Spleen (tissue), 11 donors: ENCODE data around the gene COL5A1. TPM values are rescaled to one million over a fixed set of nuclear protein-coding genes. Genes with fewer than 3 reads are reported as not detected.

Experiments
- DNase-seq: peaks from one replicate; pipeline ENCODE4 v3.0.0-alpha.2; 2020
- H3K27ac ChIP-seq, 8 donors: fragments of 200-600 bp; sonication (generic) in 7 of 8; 1 replicate in 4 of 8; 2 replicates in 4 of 8; pipeline versions ENCODE4 v1.5.0 to v1.8.0; 2016 to 2021; ENCODE audit warnings: inconsistent platforms in 4 of 8, mild to moderate bottlenecking in 4 of 8, moderate library complexity in 1 of 8
- H3K27me3 ChIP-seq, 7 donors: fragments of 200-600 bp; sonication (generic) in 6 of 7; replicated peaks in 1 of 7; 1 replicate in 4 of 7; 2 replicates in 3 of 7; pipeline versions ENCODE4 v1.5.0 to v1.8.0; 2016 to 2021; ENCODE audit warnings: inconsistent platforms in 3 of 7, mild to moderate bottlenecking in 1 of 7
- H3K36me3 ChIP-seq, 6 donors: fragments of 200-600 bp; sonication (generic) in 5 of 6; 1 replicate in 4 of 6; 2 replicates in 2 of 6; pipeline versions ENCODE4 v1.5.0 to v1.8.0; 2016 to 2021; ENCODE audit warnings: inconsistent platforms in 2 of 6
- H3K4me1 ChIP-seq, 6 donors: fragments of 200-600 bp; sonication (generic) in 5 of 6; 1 replicate in 3 of 6; 2 replicates in 3 of 6; pipeline versions ENCODE4 v1.5.0 to v1.8.0; 2016 to 2021; ENCODE audit warnings: inconsistent platforms in 3 of 6
- H3K4me3 ChIP-seq, 8 donors: fragments of 200-600 bp; sonication (generic) in 7 of 8; 1 replicate in 4 of 8; 2 replicates in 4 of 8; pipeline versions ENCODE4 v1.5.0 to v1.8.0; 2016 to 2021; ENCODE audit warnings: inconsistent platforms in 4 of 8, mild to moderate bottlenecking in 4 of 8, moderate library complexity in 2 of 8
- H3K9me3 ChIP-seq, 8 donors: fragments of 200-600 bp; sonication (generic) in 7 of 8; 1 replicate in 4 of 8; 2 replicates in 4 of 8; pipeline versions ENCODE4 v1.5.0 to v1.8.0; 2016 to 2021; ENCODE audit warnings: inconsistent platforms in 4 of 8
- POLR2A ChIP-seq, 3 donors: fragments of 450-650 bp; IDR thresholded peaks; one replicate each; pipeline ENCODE4 v1.5.1; 2017; ENCODE audit warnings: antibody characterized with exemption in 3 of 3, mild to moderate bottlenecking in 1 of 3
- POLR2AphosphoS5 ChIP-seq, 3 donors: sonication (generic); formaldehyde crosslinking; IDR thresholded peaks; one replicate each; pipeline ENCODE4 v1.5.1; 2017; ENCODE audit warnings: antibody characterized with exemption in 3 of 3
- WGBS, 5 donors: extraction: QIAGEN DNeasy Blood & Tissue Kit in 3 of 5; methylation state at CpG; one replicate each; pipeline versions ENCODE4 v1.1.5 to v1.1.7; 2013 to 2018; 5-methylcytosine and 5-hydroxymethylcytosine counted together
- intact Hi-C: fragments of 100-400 bp; cut with DNase I; formaldehyde crosslinking; loops from one replicate; pipeline ENCODE4 v1.15.0; 2023; ENCODE audit warnings: low total_unique reads
- polyA plus RNA-seq, 3 donors: library from polyadenylated mRNA; stranded (reverse); fragments of 200-250 nt; gene quantifications; one replicate each; pipeline ENCODE4 v1.2.1, GENCODE V29; 2013
- total RNA-seq, 7 donors: library from RNA; depleted of rRNA in 3 of 7; stranded (reverse); fragments of >200 nt in 3 of 7; fragmentation: NEBNext Ultra II Directional in 4 of 7; extraction: Animal tissue kit (Norgen Biotek cat#: 25700) in 4 of 7; gene quantifications; one replicate each; pipeline versions ENCODE4 v1.1.0 to v1.2.1, GENCODE V29; 2016 to 2021
- TF ChIP-seq, protein P1 (sequence below), 11 experiments: fragments of 200-600 bp in 7 of 11; fragments of 450-650 bp in 4 of 11; sonication (generic) in 4 of 11; IDR thresholded peaks in 8 of 11; conservative IDR thresholded peaks in 3 of 11; 1 replicate in 7 of 11; 2 replicates in 4 of 11; pipeline versions ENCODE4 v1.4.0 to v1.8.0; 2016 to 2021; ENCODE audit warnings: antibody characterized with exemption in 11 of 11, inconsistent platforms in 4 of 11, mild to moderate bottlenecking in 1 of 11
- donor health status: healthy with polysubstance abuse.
- donor health status: DM: no; HTN: no; CAD: no; lungs with moderate emphysema.
- donor health status: DM: no; HTN: no; CAD: no.
- donor health status: Bipolar disorder and iron deficiency.
- donor health status: healthy.
- donor health status: DM: no; HTN: no; CAD: no.
- donor health status: DM: yes; HTN: yes; CAD: no.

COL5A1 gene
- total and polyA plus RNA-seq, 10 donors, result 2.6 to 50.6 (median 23.7) TPM

DNA sequence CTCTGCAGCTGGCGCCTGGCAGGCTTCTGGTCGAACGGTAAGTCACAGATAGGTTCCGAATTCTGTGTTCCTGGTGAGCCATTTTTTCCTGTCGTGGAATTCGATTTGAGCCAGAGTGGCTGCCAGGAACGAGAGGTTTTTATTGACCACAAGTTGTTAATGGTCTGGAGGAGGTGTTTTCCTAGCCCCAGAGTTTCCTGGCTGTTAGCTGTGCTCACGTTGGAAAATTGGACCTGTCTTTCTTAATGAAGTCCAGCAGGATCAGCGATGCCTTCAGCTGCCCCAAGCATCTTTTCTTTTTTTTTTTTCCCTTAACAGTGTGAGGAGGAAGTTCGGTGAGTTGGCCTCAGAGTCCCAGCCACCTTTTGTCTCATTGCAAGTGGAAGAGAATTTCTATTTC is 62.9 kb downstream of the COL5A1 start:
- Histone ChIP-seq H3K9me3 (no peaks in the 10 kb centered on the region), H3K27ac (no peak overlapping the region), H3K4me3 (no peak overlapping the region), H3K4me1 (peaks cover 0 to 19% (median under 1%) of the 10 kb centered on the region in 6 donors), H3K36me3 (peaks cover 0 to 28% (median 0%) of the 10 kb centered on the region in 6 donors), H3K27me3 (peaks cover 0 to 7% (median 0%) of the 10 kb centered on the region in 7 donors)
- 61 to 76% (median 71%) methylated on average over 10 of the region's 10 CpGs for WGBS, 5 donors
- intact Hi-C loops, result no loop called here
- DNase-seq, result no peak
- TF ChIP-seq POLR2A (IDR thresholded peaks at IDR 0.05) (no peak), POLR2AphosphoS5 (IDR thresholded peaks at IDR 0.05) (no peak)
- TF ChIP-seq, protein P1, sequence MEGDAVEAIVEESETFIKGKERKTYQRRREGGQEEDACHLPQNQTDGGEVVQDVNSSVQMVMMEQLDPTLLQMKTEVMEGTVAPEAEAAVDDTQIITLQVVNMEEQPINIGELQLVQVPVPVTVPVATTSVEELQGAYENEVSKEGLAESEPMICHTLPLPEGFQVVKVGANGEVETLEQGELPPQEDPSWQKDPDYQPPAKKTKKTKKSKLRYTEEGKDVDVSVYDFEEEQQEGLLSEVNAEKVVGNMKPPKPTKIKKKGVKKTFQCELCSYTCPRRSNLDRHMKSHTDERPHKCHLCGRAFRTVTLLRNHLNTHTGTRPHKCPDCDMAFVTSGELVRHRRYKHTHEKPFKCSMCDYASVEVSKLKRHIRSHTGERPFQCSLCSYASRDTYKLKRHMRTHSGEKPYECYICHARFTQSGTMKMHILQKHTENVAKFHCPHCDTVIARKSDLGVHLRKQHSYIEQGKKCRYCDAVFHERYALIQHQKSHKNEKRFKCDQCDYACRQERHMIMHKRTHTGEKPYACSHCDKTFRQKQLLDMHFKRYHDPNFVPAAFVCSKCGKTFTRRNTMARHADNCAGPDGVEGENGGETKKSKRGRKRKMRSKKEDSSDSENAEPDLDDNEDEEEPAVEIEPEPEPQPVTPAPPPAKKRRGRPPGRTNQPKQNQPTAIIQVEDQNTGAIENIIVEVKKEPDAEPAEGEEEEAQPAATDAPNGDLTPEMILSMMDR (IDR thresholded peaks at IDR 0.05 in 8 of 11, conservative IDR thresholded peaks at IDR 0.05 in 3 of 11), result no peak

DNA sequence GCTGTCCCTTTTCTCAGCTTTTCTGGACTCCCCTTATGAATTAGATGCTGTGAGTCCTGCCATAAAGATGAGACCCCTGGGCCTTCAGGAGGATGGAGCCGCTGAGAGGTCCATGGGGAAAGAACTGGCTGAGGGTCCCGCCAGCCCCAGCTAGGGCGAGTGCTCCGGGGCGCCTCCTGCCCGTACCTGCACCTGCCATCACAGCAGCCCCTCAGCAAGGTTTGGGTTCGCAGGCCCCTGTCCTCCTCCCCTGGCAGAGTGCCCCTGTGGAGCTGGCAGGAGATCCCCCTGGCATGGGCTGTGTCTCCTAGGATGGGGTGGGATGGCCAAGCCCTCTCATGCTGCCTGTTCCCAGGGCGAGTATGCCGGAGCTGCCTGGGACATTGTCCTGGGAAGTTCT is 64.2 kb downstream of the COL5A1 start:
- Histone ChIP-seq H3K4me1 (peaks cover 0 to 19% (median 0%) of the 10 kb centered on the region in 6 donors), H3K27me3 (peaks cover 0 to 7% (median 0%) of the 10 kb centered on the region in 7 donors), H3K36me3 (peaks cover 0 to 19% (median 0%) of the 10 kb centered on the region in 6 donors), H3K27ac (no peak overlapping the region), H3K9me3 (no peaks in the 10 kb centered on the region), H3K4me3 (no peak overlapping the region)
- 81 to 100% (median 92%) methylated on average over 1 to 9 of the region's 9 CpGs for WGBS, 5 donors
- intact Hi-C loops, result no loop called here
- TF ChIP-seq, protein P1 (IDR thresholded peaks at IDR 0.05 in 8 of 11, conservative IDR thresholded peaks at IDR 0.05 in 3 of 11), result no peak
- TF ChIP-seq POLR2A (IDR thresholded peaks at IDR 0.05), result no peak
- DNase-seq, result no peak

DNA sequence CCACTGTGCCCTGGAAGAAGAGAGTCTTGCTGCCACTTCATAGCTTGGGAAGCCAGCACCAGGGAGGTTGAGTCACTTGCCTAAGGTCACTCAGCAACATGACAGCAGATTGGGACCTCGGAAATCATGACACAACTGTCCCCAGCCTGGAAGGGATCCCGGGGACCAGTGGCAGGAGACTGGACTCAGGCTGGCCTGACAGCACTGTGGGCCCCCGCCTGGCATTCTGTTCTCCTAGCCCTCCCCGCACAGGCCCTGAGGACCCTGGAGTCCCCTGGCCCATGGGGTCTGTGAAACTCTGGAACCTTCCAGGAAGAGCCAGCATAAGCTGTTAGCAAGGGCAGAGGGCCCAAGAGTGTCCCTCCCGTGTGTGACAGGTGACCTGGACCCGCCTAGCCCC is 64.9 kb downstream of the COL5A1 start:
- intact Hi-C loops, result no loop called here
- no peak for DNase-seq
- peaks cover 0 to 11% (median 0%) of the 10 kb centered on the region in 6 donors for H3K36me3 ChIP-seq
- H3K4me3 ChIP-seq, result no peak overlapping the region
- H3K4me1 ChIP-seq, result peaks cover 0 to 19% (median 0%) of the 10 kb centered on the region in 6 donors
- peak overlapping the region in 5 of 8 donors; percentile 33 to 56 (median 49) for H3K27ac ChIP-seq
- H3K9me3 ChIP-seq, result no peaks in the 10 kb centered on the region
- WGBS, 5 donors, result 34 to 93% (median 89%) methylated on average over 2 to 6 of the region's 6 CpGs
- TF ChIP-seq, protein P1 (IDR thresholded peaks at IDR 0.05 in 8 of 11, conservative IDR thresholded peaks at IDR 0.05 in 3 of 11), result no peak
- TF ChIP-seq POLR2A (IDR thresholded peaks at IDR 0.05) (no peak), POLR2AphosphoS5 (IDR thresholded peaks at IDR 0.05) (no peak)
- peaks cover 0 to 7% (median 0%) of the 10 kb centered on the region in 7 donors for H3K27me3 ChIP-seq

DNA sequence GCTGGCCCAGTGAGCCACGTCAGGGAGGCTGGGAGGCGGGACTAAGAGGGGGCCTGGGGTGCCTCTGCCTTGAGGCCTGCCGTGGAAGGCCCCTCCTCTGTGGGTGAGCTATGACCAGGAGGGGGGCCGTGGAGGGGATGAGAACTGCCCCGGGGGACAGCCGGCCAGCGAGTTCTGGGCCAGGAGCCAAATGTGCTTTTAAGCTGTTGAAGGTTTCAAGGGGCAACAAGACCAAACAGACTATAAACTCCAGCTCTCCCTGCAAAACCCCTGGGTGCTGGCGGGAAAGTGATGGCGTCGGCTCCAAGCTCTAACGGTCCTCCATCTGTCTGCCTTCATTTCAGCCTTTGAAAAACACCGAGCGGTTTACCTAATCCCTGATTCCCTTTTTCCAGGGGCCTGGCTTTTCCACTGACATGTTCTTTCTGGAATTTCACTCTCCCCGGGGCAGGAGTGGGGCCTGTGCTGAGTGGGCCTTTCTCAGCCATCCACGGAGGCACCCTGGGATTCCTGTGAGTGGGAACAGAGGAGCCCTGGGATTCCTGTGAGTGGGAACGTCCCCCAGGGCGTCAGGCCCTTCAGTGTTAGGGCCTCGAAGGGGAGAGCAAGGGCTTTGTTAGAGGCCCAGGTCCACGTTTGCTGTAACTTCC is 65.6 kb downstream of the COL5A1 start:
- Histone ChIP-seq H3K9me3 (no peaks in the 10 kb centered on the region), H3K36me3 (peaks cover 0 to 5% (median 0%) of the 10 kb centered on the region in 6 donors), H3K27me3 (peaks cover 0 to 7% (median 0%) of the 10 kb centered on the region in 7 donors), H3K4me1 (peaks cover 0 to 19% (median 0%) of the 10 kb centered on the region in 6 donors), H3K4me3 (no peak overlapping the region), H3K27ac (peak overlapping the region in 5 of 8 donors; percentile 14 to 56 (median 49))
- DNase-seq, result no peak
- TF ChIP-seq POLR2A (IDR thresholded peaks at IDR 0.05) (no peak), POLR2AphosphoS5 (IDR thresholded peaks at IDR 0.05) (peak in 1 of 3 donors; percentile 28)
- intact Hi-C loops, result no loop called here
- 56 to 73% (median 64%) methylated on average over 18 to 19 of the region's 19 CpGs for WGBS, 5 donors
